ENCODE results near the gene PNMA8A.

The PNMA8A gene

DNA sequence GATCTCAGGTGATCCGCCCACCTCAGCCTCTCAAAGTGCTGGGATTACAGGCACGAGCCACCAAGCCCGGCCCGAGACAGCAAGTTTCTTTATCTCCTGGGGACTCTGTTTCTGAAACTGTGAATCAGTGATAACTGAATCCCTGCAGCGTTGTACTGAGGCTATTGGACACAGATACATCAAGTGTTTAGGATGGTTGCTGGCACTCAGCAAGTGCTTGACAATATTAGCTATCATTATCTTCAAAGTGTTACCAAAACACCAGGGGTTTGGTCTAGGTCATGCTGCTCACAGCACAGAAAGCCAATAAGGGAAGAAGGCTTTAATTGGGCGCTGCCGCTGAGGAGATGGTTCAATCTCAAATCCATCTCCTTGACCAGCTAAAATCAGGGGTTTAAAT, 22.1 kb downstream of the PNMA8A start:
- DNase-seq = no peak
- no peak overlapping the region for H3K4me2 ChIP-seq (ENCODE audit: low read depth, low read length)
- H4K20me1 ChIP-seq (ENCODE audit: insufficient read depth, low read length) = no peaks in the 10 kb centered on the region
- H3K4me3 ChIP-seq (ENCODE audit: low read length) = no peak overlapping the region
- H3K27ac ChIP-seq (ENCODE audit: low read length) = no peak overlapping the region
- H3F3A ChIP-seq (ENCODE audit: insufficient read depth, low read length) = no peaks in the 10 kb centered on the region
- H3K4me1 ChIP-seq (ENCODE audit: low read length) = no peaks in the 10 kb centered on the region
- no peaks in the 10 kb centered on the region for H3K36me3 ChIP-seq (replicated peaks; ENCODE audit: insufficient read depth, low read length)
- peaks cover 82% of the 10 kb centered on the region for H3K27me3 ChIP-seq (replicated peaks; ENCODE audit: insufficient read depth, low read length)
- TF ChIP-seq EZH2phosphoT487 (IDR thresholded peaks at IDR 0.05; ENCODE audit: low read length) = no peak
- TF ChIP-seq, protein P1, sequence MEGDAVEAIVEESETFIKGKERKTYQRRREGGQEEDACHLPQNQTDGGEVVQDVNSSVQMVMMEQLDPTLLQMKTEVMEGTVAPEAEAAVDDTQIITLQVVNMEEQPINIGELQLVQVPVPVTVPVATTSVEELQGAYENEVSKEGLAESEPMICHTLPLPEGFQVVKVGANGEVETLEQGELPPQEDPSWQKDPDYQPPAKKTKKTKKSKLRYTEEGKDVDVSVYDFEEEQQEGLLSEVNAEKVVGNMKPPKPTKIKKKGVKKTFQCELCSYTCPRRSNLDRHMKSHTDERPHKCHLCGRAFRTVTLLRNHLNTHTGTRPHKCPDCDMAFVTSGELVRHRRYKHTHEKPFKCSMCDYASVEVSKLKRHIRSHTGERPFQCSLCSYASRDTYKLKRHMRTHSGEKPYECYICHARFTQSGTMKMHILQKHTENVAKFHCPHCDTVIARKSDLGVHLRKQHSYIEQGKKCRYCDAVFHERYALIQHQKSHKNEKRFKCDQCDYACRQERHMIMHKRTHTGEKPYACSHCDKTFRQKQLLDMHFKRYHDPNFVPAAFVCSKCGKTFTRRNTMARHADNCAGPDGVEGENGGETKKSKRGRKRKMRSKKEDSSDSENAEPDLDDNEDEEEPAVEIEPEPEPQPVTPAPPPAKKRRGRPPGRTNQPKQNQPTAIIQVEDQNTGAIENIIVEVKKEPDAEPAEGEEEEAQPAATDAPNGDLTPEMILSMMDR (IDR thresholded peaks at IDR 0.05; ENCODE audit: low read length) = no peak
- TF ChIP-seq EZH2 (optimal IDR thresholded peaks at IDR 0.05; ENCODE audit: low read depth, low read length) = no peak
- no peak overlapping the region for H2AFZ ChIP-seq (ENCODE audit: low read length)
- no peaks in the 10 kb centered on the region for H3K79me2 ChIP-seq (ENCODE audit: low read length)
- no peak overlapping the region for H3K9ac ChIP-seq (ENCODE audit: low read length)
- no peaks in the 10 kb centered on the region for H3K9me2 ChIP-seq (replicated peaks; ENCODE audit: insufficient read depth, low read length)
- no peaks in the 10 kb centered on the region for H3K9me3 ChIP-seq (replicated peaks; ENCODE audit: insufficient read depth, low read length)

DNA sequence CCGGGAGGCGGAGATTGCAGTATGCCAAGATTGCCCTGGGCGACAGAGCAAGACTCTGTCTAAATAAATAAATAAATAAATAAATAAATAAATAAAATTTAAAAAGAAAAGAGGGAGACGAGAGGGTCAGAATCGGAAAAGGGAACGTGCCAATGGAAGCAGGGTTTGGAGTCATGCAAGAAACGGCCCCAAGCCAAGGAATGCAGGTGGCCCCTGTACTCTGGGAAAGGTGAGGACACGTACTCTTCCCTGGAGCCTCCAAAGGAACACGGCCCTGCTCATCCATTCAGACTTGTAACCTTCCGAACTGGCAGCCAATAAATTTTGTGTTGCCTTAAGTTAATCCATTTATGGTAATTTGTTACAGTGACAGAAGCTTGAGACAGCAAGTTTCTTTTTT, 22.8 kb downstream of the PNMA8A start:
- Histone ChIP-seq H3K79me2 (ENCODE audit: low read length) (no peaks in the 10 kb centered on the region), H3K36me3 (replicated peaks; ENCODE audit: insufficient read depth, low read length) (no peaks in the 10 kb centered on the region), H3K4me2 (ENCODE audit: low read depth, low read length) (no peak overlapping the region), H3K9me3 (replicated peaks; ENCODE audit: insufficient read depth, low read length) (no peaks in the 10 kb centered on the region), H3K9me2 (replicated peaks; ENCODE audit: insufficient read depth, low read length) (no peaks in the 10 kb centered on the region), H4K20me1 (ENCODE audit: insufficient read depth, low read length) (no peaks in the 10 kb centered on the region), H3K4me3 (ENCODE audit: low read length) (no peak overlapping the region), H3K4me1 (ENCODE audit: low read length) (no peaks in the 10 kb centered on the region), H3K27ac (ENCODE audit: low read length) (no peak overlapping the region), H3K9ac (ENCODE audit: low read length) (no peak overlapping the region), H3K27me3 (replicated peaks; ENCODE audit: insufficient read depth, low read length) (peaks cover 80% of the 10 kb centered on the region), H3F3A (ENCODE audit: insufficient read depth, low read length) (no peaks in the 10 kb centered on the region), H2AFZ (ENCODE audit: low read length) (no peak overlapping the region)
- no peak for DNase-seq
- no peak for TF ChIP-seq EZH2 (optimal IDR thresholded peaks at IDR 0.05; ENCODE audit: low read depth, low read length)
- TF ChIP-seq EZH2phosphoT487 (IDR thresholded peaks at IDR 0.05; ENCODE audit: low read length) = no peak

DNA sequence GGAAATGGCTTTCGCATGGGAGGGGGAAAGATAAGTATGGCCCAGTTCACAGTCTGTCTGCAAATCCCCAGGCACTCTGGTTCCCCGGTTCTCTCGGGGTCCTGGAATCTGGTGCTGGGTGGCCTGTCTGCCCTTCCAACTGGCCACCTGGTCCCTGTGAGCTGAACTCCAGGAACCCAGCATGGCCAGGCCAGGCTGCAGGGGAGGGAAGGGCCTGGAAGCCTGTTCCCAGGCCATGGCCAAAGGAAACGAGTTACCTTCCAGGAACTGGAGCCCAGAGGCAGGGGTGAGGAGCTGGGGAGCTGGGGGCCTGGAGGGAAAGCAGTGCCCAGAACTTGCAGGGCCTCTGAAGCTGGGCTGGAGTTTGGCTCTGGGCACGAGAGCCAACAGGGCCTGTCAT, 23.5 kb downstream of the PNMA8A start:
- H3F3A ChIP-seq (ENCODE audit: insufficient read depth, low read length) = no peaks in the 10 kb centered on the region
- H3K36me3 ChIP-seq (replicated peaks; ENCODE audit: insufficient read depth, low read length) = no peaks in the 10 kb centered on the region
- H3K9me2 ChIP-seq (replicated peaks; ENCODE audit: insufficient read depth, low read length) = no peaks in the 10 kb centered on the region
- no peak overlapping the region for H3K27ac ChIP-seq (ENCODE audit: low read length)
- H3K27me3 ChIP-seq (replicated peaks; ENCODE audit: insufficient read depth, low read length) = peaks cover 80% of the 10 kb centered on the region
- H3K9ac ChIP-seq (ENCODE audit: low read length) = no peak overlapping the region
- TF ChIP-seq, protein P1 (IDR thresholded peaks at IDR 0.05; ENCODE audit: low read length) = no peak
- TF ChIP-seq EZH2phosphoT487 (IDR thresholded peaks at IDR 0.05; ENCODE audit: low read length) = no peak
- TF ChIP-seq EZH2 (optimal IDR thresholded peaks at IDR 0.05; ENCODE audit: low read depth, low read length) = no peak
- H3K4me1 ChIP-seq (ENCODE audit: low read length) = no peaks in the 10 kb centered on the region
- no peaks in the 10 kb centered on the region for H3K9me3 ChIP-seq (replicated peaks; ENCODE audit: insufficient read depth, low read length)
- H3K4me2 ChIP-seq (ENCODE audit: low read depth, low read length) = no peak overlapping the region
- H3K79me2 ChIP-seq (ENCODE audit: low read length) = no peaks in the 10 kb centered on the region
- H4K20me1 ChIP-seq (ENCODE audit: insufficient read depth, low read length) = no peaks in the 10 kb centered on the region
- no peak overlapping the region for H2AFZ ChIP-seq (ENCODE audit: low read length)
- H3K4me3 ChIP-seq (ENCODE audit: low read length) = no peak overlapping the region
- DNase-seq = no peak

DNA sequence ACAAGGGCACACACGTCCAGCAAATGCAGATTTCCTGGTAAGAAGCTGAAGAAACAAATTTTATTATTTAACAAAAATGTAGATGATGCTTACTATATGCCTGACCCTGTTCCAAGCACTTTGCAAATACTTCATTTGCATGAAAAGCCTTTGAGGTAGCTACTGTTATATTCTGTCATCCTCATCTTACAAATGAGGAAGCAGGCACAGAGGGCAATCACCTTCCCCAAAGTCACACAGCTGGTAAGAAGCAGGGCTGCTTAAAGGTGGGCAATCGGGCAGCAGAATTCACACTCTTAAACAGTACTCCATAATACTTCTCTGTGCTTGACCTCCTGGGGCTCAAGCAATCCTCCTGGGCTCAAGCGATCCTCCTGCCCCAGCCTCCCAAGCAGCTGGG, 24.4 kb downstream of the PNMA8A start:
- H3K27me3 ChIP-seq (replicated peaks; ENCODE audit: insufficient read depth, low read length) = peaks cover 79% of the 10 kb centered on the region
- no peaks in the 10 kb centered on the region for H3F3A ChIP-seq (ENCODE audit: insufficient read depth, low read length)
- H4K20me1 ChIP-seq (ENCODE audit: insufficient read depth, low read length) = no peaks in the 10 kb centered on the region
- H2AFZ ChIP-seq (ENCODE audit: low read length) = no peak overlapping the region
- no peak overlapping the region for H3K4me2 ChIP-seq (ENCODE audit: low read depth, low read length)
- TF ChIP-seq EZH2phosphoT487 (IDR thresholded peaks at IDR 0.05; ENCODE audit: low read length) (no peak), EZH2 (optimal IDR thresholded peaks at IDR 0.05; ENCODE audit: low read depth, low read length) (no peak)
- TF ChIP-seq, protein P1 (IDR thresholded peaks at IDR 0.05; ENCODE audit: low read length) = no peak
- no peak overlapping the region for H3K4me3 ChIP-seq (ENCODE audit: low read length)
- no peaks in the 10 kb centered on the region for H3K36me3 ChIP-seq (replicated peaks; ENCODE audit: insufficient read depth, low read length)
- no peaks in the 10 kb centered on the region for H3K4me1 ChIP-seq (ENCODE audit: low read length)
- no peak overlapping the region for H3K9ac ChIP-seq (ENCODE audit: low read length)
- no peaks in the 10 kb centered on the region for H3K9me3 ChIP-seq (replicated peaks; ENCODE audit: insufficient read depth, low read length)
- no peaks in the 10 kb centered on the region for H3K79me2 ChIP-seq (ENCODE audit: low read length)
- H3K9me2 ChIP-seq (replicated peaks; ENCODE audit: insufficient read depth, low read length) = no peaks in the 10 kb centered on the region
- no peak overlapping the region for H3K27ac ChIP-seq (ENCODE audit: low read length)
- DNase-seq = no peak

Data from MM.1S (cell line).